GM19372 (cell line): ENCODE measurements around the gene PCDH12.

Experiments used
- ATAC-seq: cut with Tn5 transposase; IDR thresholded peaks from one replicate; pipeline ENCODE4 v1.9.1; 2021; ENCODE audit warnings: mild to moderate bottlenecking, low read depth, moderate library complexity; ENCODE audit not compliant: unreplicated experiment

The PCDH12 gene

GRCh38 chr5:141966963-141967333, 8.9 kb upstream of the PCDH12 start:
- no peak for ATAC-seq

GRCh38 chr5:141966275-141966962, 8.4 kb upstream of the PCDH12 start:
- no peak for ATAC-seq

- no peak for ATAC-seq
Measured at GRCh38 chr5:141965071-141965470, 7.1 kb upstream of the PCDH12 start.

DNA sequence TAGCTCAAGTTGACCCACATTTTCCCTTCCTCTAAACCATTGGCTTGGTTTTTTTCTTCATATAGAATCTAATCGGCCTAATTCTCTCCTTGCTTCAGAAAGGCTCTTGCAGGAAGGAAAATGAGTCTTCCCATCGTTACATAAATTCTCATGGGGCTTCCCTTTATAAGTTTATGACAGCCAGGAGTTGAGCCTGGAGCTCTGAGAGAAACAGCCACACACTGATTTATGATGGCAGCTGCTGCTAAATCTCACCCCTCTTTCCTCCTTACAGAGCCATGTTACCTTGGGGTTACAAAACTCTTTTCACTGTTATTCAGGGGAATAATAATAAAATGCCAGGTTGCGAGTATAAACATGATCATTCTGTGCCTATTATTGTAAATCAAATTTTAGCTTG, 5.7 kb upstream of the PCDH12 start:
- ATAC-seq: no peak

DNA sequence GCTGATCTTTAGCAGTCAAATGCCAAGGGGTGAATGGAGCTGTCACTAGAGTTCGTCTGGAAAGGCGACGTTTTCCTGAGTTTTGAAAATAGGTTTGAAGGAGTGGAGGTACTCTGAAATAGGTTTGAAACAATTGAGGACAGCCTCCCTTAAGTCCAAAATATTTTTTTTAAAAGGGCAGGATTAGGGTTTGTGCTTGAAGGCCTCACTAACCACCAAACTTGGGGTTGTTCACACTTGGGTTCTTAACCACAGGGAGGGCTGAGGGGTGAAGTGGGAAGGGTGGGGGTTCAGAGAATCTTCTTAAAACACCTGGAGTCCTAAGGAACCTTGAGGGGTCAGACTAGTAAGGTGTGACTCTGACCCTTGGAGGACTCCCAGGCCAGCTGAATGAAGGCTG, 3.5 kb upstream of the PCDH12 start:
- ATAC-seq: no peak

- peak; percentile 98 for ATAC-seq
Measured at GRCh38 chr5:141960449-141961323, 2.7 kb upstream of the PCDH12 start.

DNA sequence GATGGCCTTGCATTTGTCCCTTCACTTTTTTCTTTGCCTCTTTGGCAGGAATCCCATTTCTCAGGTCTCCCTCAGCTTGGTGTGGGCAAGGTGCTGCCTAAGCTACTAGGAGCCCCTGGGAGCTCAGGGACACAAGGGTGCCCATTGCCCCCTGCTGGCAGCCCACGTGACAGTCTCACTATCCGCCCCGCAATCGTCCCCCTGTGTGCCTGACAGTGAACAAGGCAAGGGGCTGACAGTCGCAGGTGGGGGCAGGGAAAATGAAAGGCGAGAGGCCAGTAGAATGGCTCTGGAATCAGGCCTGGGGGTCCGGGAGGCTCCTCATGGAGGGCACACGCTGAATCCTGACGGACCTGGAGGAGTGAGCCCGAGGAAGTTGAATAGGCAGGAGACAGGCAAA, 2.0 kb upstream of the PCDH12 start:
- no peak for ATAC-seq

DNA sequence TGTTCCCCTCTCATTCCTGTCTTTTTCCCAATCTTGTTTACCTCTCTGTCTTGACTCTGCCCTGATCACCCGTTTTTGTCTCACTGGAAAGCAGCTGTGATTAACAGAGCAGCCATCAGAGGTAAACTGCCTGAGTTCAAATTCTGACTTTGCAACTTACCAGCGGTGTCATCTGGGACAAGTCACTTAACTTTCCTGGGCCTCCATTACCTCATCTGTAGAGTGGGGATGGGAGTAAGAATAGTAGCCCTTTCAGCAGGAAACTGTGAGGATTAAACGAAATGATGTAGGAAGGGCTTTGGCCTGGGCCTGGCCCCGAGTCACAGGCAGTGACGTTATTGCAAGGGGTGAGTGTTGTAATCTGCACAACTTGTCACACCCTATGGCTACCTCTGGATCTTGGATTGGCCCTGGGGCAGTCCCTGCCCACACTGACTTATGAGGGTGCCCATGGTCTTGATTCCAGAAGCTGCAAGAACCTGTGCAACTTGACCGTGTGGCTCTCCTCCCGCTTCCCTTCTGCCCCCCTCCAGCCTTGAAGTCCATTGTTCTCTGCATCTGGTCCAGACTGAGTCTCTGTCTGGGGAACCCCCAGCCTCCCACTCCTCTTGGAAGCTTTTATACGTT, 657 bp upstream of the PCDH12 start:
- ATAC-seq: no peak

GRCh38 chr5:141957367-141957996, 520 bp downstream of the PCDH12 start:
- ATAC-seq: no peak

- no peak for ATAC-seq
Measured at GRCh38 chr5:141954194-141954593, 3.8 kb downstream of the PCDH12 start.

DNA sequence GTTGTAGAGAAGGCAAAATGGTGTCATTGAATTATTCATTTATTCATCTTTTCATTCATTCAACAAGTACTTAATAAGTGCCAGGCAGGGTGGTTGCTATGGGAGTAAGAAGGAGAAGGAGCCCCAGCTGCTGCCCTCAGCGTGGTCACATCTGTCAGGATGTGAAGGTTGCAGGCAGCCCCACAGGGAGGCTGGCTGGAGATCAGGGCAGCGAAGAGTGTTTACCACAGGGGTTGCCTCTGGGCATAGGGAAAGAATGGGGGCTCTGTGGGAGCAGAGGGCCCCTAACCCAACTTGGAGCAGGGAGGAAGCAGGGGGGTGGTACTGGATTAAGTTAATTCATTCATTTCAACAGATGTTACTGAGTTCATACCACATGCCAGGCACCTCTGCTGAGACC, 6.0 kb downstream of the PCDH12 start:
- ATAC-seq: no peak

- peak; percentile 93 for ATAC-seq
Measured at GRCh38 chr5:141951332-141951781, 6.6 kb downstream of the PCDH12 start.

- ATAC-seq: no peak
Measured at GRCh38 chr5:141950207-141951005, 7.6 kb downstream of the PCDH12 start.

DNA sequence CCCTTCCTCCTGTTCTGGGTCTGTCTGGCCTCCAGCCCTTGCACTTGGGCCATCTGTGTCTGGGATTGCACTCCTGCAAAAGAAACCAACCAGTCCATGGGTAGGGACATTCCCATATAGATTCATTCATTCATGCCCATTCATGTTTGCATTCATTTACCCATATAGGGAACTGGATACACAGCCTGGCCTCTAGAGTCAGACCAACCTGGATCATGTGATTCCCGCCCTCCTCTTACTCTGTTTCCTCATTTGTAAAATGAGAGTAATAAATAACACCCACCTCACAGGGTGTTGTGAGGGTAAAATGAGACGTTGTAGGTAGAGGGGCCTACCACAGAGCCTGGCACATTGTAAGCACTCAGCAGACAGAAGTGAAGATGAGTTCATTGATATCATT, 8.5 kb downstream of the PCDH12 start:
- ATAC-seq: no peak

- ATAC-seq: no peak
Measured at GRCh38 chr5:141948812-141949211, 9.2 kb downstream of the PCDH12 start.

DNA sequence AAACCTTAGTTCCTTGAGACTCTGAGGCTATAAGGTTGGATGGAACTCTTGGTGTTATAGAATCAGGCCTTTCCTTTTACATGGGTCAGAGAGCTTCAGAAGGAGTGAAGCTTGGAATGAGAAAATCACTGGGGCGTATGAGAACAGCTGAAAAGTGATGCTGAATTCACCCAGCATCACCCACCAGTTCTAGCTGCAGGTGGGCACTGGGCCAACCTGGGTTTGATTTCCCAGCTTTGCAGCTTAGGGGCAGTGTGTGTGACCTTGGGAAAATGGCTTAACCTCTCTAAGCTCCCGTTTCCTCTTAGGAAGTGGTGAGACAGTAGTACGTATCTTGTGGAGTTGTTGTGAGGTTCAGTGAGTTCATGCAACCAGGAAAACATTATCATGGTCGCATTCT, 10.7 kb downstream of the PCDH12 start:
- no peak for ATAC-seq

DNA sequence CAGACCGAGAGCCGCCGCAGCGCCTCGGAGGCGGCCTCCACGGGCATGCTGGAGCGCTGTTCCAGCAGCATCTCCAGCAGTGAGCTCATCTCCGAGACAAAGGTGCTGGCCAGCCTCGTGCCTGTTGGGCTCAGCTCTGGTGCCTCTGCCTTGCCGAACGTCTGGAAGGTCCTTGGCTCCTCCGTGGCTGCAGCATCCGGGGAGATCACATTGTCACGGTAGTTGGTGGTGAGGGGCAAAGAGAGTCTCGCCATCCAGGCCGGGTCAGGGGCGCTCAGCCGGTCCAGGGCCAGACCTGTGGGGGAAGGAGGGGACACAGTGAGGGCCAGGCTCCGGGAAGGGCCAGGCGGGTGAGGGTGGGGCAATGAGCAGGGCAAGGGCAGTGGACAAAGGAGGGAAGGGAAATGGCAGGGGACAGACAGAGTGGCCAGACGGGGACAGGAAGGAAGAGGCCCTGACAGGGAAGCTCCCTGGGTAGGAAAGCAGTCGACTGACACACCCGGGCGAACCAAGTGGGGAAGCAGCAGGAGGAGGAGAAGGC, 12.4 kb downstream of the PCDH12 start:
- no peak for ATAC-seq

GRCh38 chr5:141944076-141944475, 13.9 kb downstream of the PCDH12 start:
- ATAC-seq: no peak

- no peak for ATAC-seq
Measured at GRCh38 chr5:141942185-141942857, 15.7 kb downstream of the PCDH12 start.
